K562 (cell line): ENCODE results near the gene HS3ST3B1. TPM values are rescaled to one million over a fixed set of nuclear protein-coding genes. Genes with fewer than 3 reads are reported as not detected.

Experiments used
- ATAC-seq: fragments of 200-7000 bp; cut with Tn5 transposase; 3 replicates; pipeline ENCODE4 v1.9.1; 2020; ENCODE audit warnings: moderate library complexity
- BruUV-seq: library from RNA; stranded (reverse); fragments of 400-500 nt; replicated peaks from 2 replicates; lab custom pipeline; 2021; lab: Mats Ljungman, UMichigan
- CTCF ChIA-PET: fragments of 300-600 bp; formaldehyde crosslinking; extraction: SDS; loops from one replicate; lab custom pipeline; 2021; ENCODE audit warnings: low intra/inter-chr PET ratio; lab: Yijun Ruan, JAX
- POLR2A ChIA-PET: fragments of 300-600, 350-650 bp; sonication (Branson Sonifier 250); formaldehyde crosslinking; extraction: SDS; loops from one replicate; lab custom pipeline; 2021; ENCODE audit warnings: antibody characterized with exemption, inconsistent platforms; lab: Yijun Ruan, JAX
- DNase-seq, 4 experiments: peaks; one replicate each; pipeline versions ENCODE4 v3.0.0 to v3.0.0-alpha.2; 2011 to 2018; ENCODE audit warnings: low spot score in 3 of 4, mixed read lengths in 3 of 4; ENCODE audit errors: extremely low read depth in 1 of 4
- FAIRE-seq: peaks from 2 replicates; lab custom pipeline; 2011; peaks lifted over from hg19 to GRCh38; lab: Jason Lieb, UNC
- H2AFZ ChIP-seq: 2 replicates; pipeline ENCODE4 v1.6.0; 2011; ENCODE audit warnings: low read depth, low read length, control low read depth, inconsistent platforms
- H3K27ac ChIP-seq: fragments of 200-600 bp; 3 replicates; pipeline ENCODE4 v1.8.0; 2011; ENCODE audit warnings: low read depth, mild to moderate bottlenecking, control low read depth, inconsistent platforms, low read length, moderate library complexity, mixed read lengths; ENCODE audit errors: extremely low read depth
- H3K27me3 ChIP-seq, 2 experiments: fragments of 300-600 bp in 1 of 2; 2 replicates in 1 of 2; 3 replicates in 1 of 2; pipeline versions ENCODE4 v1.6.0 to v1.8.0; 2011; ENCODE audit warnings: inconsistent platforms in 2 of 2, low read length in 2 of 2, mild to moderate bottlenecking in 1 of 2, mixed read lengths in 1 of 2, moderate library complexity in 1 of 2; ENCODE audit not compliant: control insufficient read depth in 2 of 2, insufficient read depth in 2 of 2
- H3K36me3 ChIP-seq: fragments of 300-600 bp; 3 replicates; pipeline ENCODE4 v1.8.0; 2011; ENCODE audit warnings: mild to moderate bottlenecking, low read length, inconsistent platforms; ENCODE audit not compliant: control insufficient read depth, insufficient read depth
- H3K4me1 ChIP-seq, 2 experiments: fragments of 200-600 bp in 1 of 2; replicated peaks in 1 of 2; 2 replicates in 1 of 2; 3 replicates in 1 of 2; pipeline versions ENCODE4 v1.5.1 to v1.8.0; 2011; ENCODE audit warnings: inconsistent platforms in 2 of 2, low read length in 2 of 2, mild to moderate bottlenecking in 1 of 2, mixed read lengths in 1 of 2, moderate library complexity in 1 of 2; ENCODE audit not compliant: control insufficient read depth in 2 of 2, insufficient read depth in 2 of 2
- H3K4me2 ChIP-seq: 2 replicates; pipeline ENCODE4 v1.6.1; 2011; ENCODE audit warnings: low read length, control low read depth, inconsistent platforms, mixed read lengths; ENCODE audit not compliant: insufficient read depth
- H3K4me3 ChIP-seq: fragments of 200-600 bp; sonication (generic), shearing (Covaris generic); 2 replicates; pipeline ENCODE4 v1.5.1; 2016; ENCODE audit warnings: control low read depth, inconsistent platforms
- H3K79me2 ChIP-seq: fragments of 200-600 bp; 3 replicates; pipeline ENCODE4 v1.8.0; 2011; ENCODE audit warnings: low read length, inconsistent platforms; ENCODE audit not compliant: control insufficient read depth, insufficient read depth
- H3K9ac ChIP-seq, 2 experiments: 2 replicates each; pipeline versions ENCODE4 v1.6.0 to v1.6.1; 2011; ENCODE audit warnings: low read depth in 2 of 2, low read length in 2 of 2, control low read depth in 1 of 2, inconsistent platforms in 1 of 2, mild to moderate bottlenecking in 1 of 2, mixed read lengths in 1 of 2; ENCODE audit not compliant: insufficient read depth in 1 of 2
- H3K9me1 ChIP-seq: one replicate; pipeline ENCODE4 v1.6.0; 2011; ENCODE audit warnings: inconsistent platforms, mild to moderate bottlenecking, low read length, moderate library complexity; ENCODE audit not compliant: control insufficient read depth, insufficient read depth
- H3K9me3 ChIP-seq: replicated peaks from 2 replicates; pipeline ENCODE4 v1.5.1; 2011; ENCODE audit warnings: low read depth, low read length, inconsistent platforms; ENCODE audit not compliant: control insufficient read depth, insufficient read depth
- H4K20me1 ChIP-seq: replicated peaks from 2 replicates; pipeline ENCODE4 v1.6.1; 2011; ENCODE audit warnings: low read length, inconsistent platforms, mixed read lengths; ENCODE audit not compliant: control insufficient read depth, insufficient read depth
- ARID1B ChIP-seq: fragments of 450-650 bp; IDR thresholded peaks from 2 replicates; pipeline ENCODE4 v1.6.1; 2016; ENCODE audit warnings: antibody characterized with exemption, mild to moderate bottlenecking, inconsistent platforms
- ATF6 ChIP-seq: sonication (generic); formaldehyde crosslinking; IDR thresholded peaks from 2 replicates; pipeline ENCODE4 v1.4.0; 2020; ENCODE audit warnings: mild to moderate bottlenecking, missing genetic modification reagents
- ATF7 ChIP-seq: fragments of 450-650 bp; IDR thresholded peaks from 2 replicates; pipeline ENCODE4 v1.7.1; 2014; ENCODE audit warnings: mild to moderate bottlenecking, moderate library complexity
- FOXK1 ChIP-seq: sonication (generic); formaldehyde crosslinking; IDR thresholded peaks from 2 replicates; pipeline ENCODE4 v1.8.0; 2022; ENCODE audit warnings: missing genetic modification reagents, mild to moderate bottlenecking, borderline replicate concordance
- HDAC3 ChIP-seq: fragments of 450-650 bp; IDR thresholded peaks from 2 replicates; pipeline ENCODE4 v1.6.1; 2018; ENCODE audit warnings: borderline replicate concordance, mild to moderate bottlenecking, moderate library complexity; ENCODE audit not compliant: partially characterized antibody
- KLF13 ChIP-seq: fragments of 450-650 bp; IDR thresholded peaks from 2 replicates; pipeline ENCODE4 v1.6.1; 2016; ENCODE audit warnings: missing genetic modification characterization, low read depth, mild to moderate bottlenecking, missing compliant biosample characterization, moderate library complexity, borderline replicate concordance
- MCM2 ChIP-seq: fragments of 450-650 bp; IDR thresholded peaks from 2 replicates; pipeline ENCODE4 v1.6.1; 2017; ENCODE audit warnings: low read depth, mild to moderate bottlenecking
- NFE2L1 ChIP-seq: fragments of 450-650 bp; IDR thresholded peaks from 2 replicates; pipeline ENCODE4 v1.6.1; 2016; ENCODE audit warnings: missing genetic modification characterization, low read depth, mild to moderate bottlenecking, missing compliant biosample characterization, moderate library complexity, borderline replicate concordance
- PCBP1 ChIP-seq: fragments of 200-400 bp; formaldehyde crosslinking; IDR thresholded peaks from 2 replicates; pipeline ENCODE4 v1.6.1; 2018; ENCODE audit warnings: mild to moderate bottlenecking, low read depth, low read length; ENCODE audit not compliant: poor library complexity, severe bottlenecking
- TAF15 ChIP-seq: fragments of 200-400 bp; formaldehyde crosslinking; IDR thresholded peaks from 2 replicates; pipeline ENCODE4 v1.6.1; 2017; ENCODE audit warnings: mild to moderate bottlenecking, low read depth, low read length, moderate library complexity
- TARDBP ChIP-seq: fragments of 450-650 bp; IDR thresholded peaks from 2 replicates; pipeline ENCODE4 v1.6.1; 2016
- THAP12 ChIP-seq: fragments of 250-450 bp; sonication (Bioruptor Pico); IDR thresholded peaks from 2 replicates; pipeline ENCODE4 v1.9.0; 2021; ENCODE audit warnings: mild to moderate bottlenecking, inconsistent platforms
- XRCC3 ChIP-seq: fragments of 450-650 bp; IDR thresholded peaks from 2 replicates; pipeline ENCODE4 v1.6.1; 2017; ENCODE audit warnings: mild to moderate bottlenecking, moderate library complexity
- ZNF347 ChIP-seq: fragments of 450-650 bp; formaldehyde crosslinking; IDR thresholded peaks from 2 replicates; pipeline ENCODE4 v1.4.0; 2020; ENCODE audit warnings: low read depth, mild to moderate bottlenecking, moderate library complexity
- in situ Hi-C: fragments of 300-500 bp; cut with MboI; formaldehyde crosslinking; loops from 4 replicates; pipeline ENCODE4 v1.15.0; 2018; ENCODE audit warnings: inconsistent platforms, mixed read lengths
- intact Hi-C: fragments of 100-400 bp; cut with micrococcal nuclease; formaldehyde crosslinking; loops from 2 replicates; pipeline ENCODE4 v1.14.2; 2022
- polyA plus RNA-seq, 8 experiments: library from polyadenylated mRNA; depleted of rRNA in 4 of 8; stranded (reverse) in 5 of 8; unstranded in 3 of 8; fragments of >200 nt; fragmentation: Nextera tagmentation in 2 of 8; fragmentation: Illumina TruSeq in 1 of 8; extraction: Ambion mirVana in 2 of 8; extraction: Trizol in 1 of 8; gene quantifications; 2 replicates each; pipeline versions ENCODE4 v1.2.1 to v1.2.3, GENCODE V29; 2011 to 2014; ENCODE audit warnings: inconsistent platforms in 1 of 8, missing spikeins in 1 of 8
- total RNA-seq, 7 experiments: library from RNA; depleted of rRNA in 6 of 7; stranded (reverse); fragments of >200 nt in 6 of 7; fragmentation: Illumina TruSeq in 2 of 7; extraction: Trizol in 2 of 7; gene quantifications; 2 replicates each; pipeline versions ENCODE4 v1.2.1 to v1.2.3, GENCODE V29; 2011 to 2021; ENCODE audit warnings: low replicate concordance in 1 of 7
- TF ChIP-seq, protein P1 (sequence below), 3 experiments: fragments of 200-800 bp in 1 of 3; fragments of 250-450 bp in 1 of 3; fragments of 450-650 bp in 1 of 3; sonication (Bioruptor Pico) in 1 of 3; sonication (Bioruptor generic) in 1 of 3; formaldehyde crosslinking in 1 of 3; IDR thresholded peaks; 2 replicates each; pipeline versions ENCODE4 v1.6.1 to v1.8.0; 2016 to 2022; ENCODE audit warnings: mild to moderate bottlenecking in 2 of 3, missing genetic modification characterization in 2 of 3, missing compliant biosample characterization in 1 of 3, moderate library complexity in 1 of 3

The HS3ST3B1 gene
- total and polyA plus RNA-seq, 9 of the 15 experiments (the other 6 are each of a cell fraction or from before 2014, with no cell fraction given): 1.9 to 12.9 (median 3.7) TPM

- H3K9ac ChIP-seq: no peak overlapping the region; a peak in 1 of 4 replicates
- in situ Hi-C loops (no loop called here), intact Hi-C loops (loop anchor here (5.0 kb wide), 1 partner anchor 709 kb away; no protein-coding TSS in a partner anchor)
- H3K9me1 ChIP-seq: no peaks in the 10 kb centered on the region
- peaks cover 34 to 41% of the 10 kb centered on the region in 2 experiments; a peak in 4 of 5 replicates for H3K4me1 ChIP-seq
- H3K4me3 ChIP-seq: no peak overlapping the region
- no peak overlapping the region for H3K4me2 ChIP-seq
- no peak for ATAC-seq
- peaks cover 86% of the 10 kb centered on the region for H3K79me2 ChIP-seq
- H3K27ac ChIP-seq: peak overlapping the region; percentile 37; the same call in 1 of the 3 replicates
- H4K20me1 ChIP-seq: 0 out of 2 replicates have a peak, but pooled peaks cover 6% of the 10 kb centered on the region
- H2AFZ ChIP-seq: 0 out of 2 replicates have a peak overlapping the region, but pooled peaks have one; percentile 32
- peaks cover 16% of the 10 kb centered on the region; the same call in 1 of the 3 replicates for H3K36me3 ChIP-seq
- H3K9me3 ChIP-seq: no peaks in the 10 kb centered on the region
- FAIRE-seq: no peak
- POLR2A ChIA-PET: interaction anchor here (0.6 kb wide), 1 partner anchor 693 kb away, joined by 3 read pairs; no protein-coding TSS in a partner anchor
- H3K27me3 ChIP-seq: no peaks in the 10 kb centered on the region
- no TSS peak for BruUV-seq
- CTCF ChIA-PET: no interaction called here
- no peak for DNase-seq
- TF ChIP-seq TAF15 (no peak), ARID1B (no peak), NFE2L1 (tag) (no peak), XRCC3 (no peak), ZNF347 (CRISPR knock-in tag) (no peak), THAP12 (CRISPR knock-in tag) (no peak), PCBP1 (no peak), TARDBP (no peak), ATF6 (CRISPR knock-in tag) (no peak), KLF13 (tag) (no peak), HDAC3 (no peak), FOXK1 (CRISPR knock-in tag) (no peak), MCM2 (no peak), ATF7 (no peak)
- TF ChIP-seq, protein P1, sequence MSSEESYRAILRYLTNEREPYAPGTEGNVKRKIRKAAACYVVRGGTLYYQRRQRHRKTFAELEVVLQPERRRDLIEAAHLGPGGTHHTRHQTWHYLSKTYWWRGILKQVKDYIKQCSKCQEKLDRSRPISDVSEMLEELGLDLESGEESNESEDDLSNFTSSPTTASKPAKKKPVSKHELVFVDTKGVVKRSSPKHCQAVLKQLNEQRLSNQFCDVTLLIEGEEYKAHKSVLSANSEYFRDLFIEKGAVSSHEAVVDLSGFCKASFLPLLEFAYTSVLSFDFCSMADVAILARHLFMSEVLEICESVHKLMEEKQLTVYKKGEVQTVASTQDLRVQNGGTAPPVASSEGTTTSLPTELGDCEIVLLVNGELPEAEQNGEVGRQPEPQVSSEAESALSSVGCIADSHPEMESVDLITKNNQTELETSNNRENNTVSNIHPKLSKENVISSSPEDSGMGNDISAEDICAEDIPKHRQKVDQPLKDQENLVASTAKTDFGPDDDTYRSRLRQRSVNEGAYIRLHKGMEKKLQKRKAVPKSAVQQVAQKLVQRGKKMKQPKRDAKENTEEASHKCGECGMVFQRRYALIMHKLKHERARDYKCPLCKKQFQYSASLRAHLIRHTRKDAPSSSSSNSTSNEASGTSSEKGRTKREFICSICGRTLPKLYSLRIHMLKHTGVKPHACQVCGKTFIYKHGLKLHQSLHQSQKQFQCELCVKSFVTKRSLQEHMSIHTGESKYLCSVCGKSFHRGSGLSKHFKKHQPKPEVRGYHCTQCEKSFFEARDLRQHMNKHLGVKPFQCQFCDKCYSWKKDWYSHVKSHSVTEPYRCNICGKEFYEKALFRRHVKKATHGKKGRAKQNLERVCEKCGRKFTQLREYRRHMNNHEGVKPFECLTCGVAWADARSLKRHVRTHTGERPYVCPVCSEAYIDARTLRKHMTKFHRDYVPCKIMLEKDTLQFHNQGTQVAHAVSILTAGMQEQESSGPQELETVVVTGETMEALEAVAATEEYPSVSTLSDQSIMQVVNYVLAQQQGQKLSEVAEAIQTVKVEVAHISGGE (CRISPR knock-in tag; IDR thresholded peaks at IDR 0.05): no peak
These were observed 5.7 kb downstream of the HS3ST3B1 start for GRCh38 chr17:14306596-14306995.
